TTC549 (cell line): ENCODE measurements around the gene FBXL7.

Experiments
- FAIRE-seq: peaks from 2 replicates; lab custom pipeline; 2012; peaks lifted over from hg19 to GRCh38; lab: Jason Lieb, UNC

Gene FBXL7

GRCh38 chr5:15615859-15616258 lies 115.9 kb downstream of the FBXL7 start:
- no peak for FAIRE-seq

DNA sequence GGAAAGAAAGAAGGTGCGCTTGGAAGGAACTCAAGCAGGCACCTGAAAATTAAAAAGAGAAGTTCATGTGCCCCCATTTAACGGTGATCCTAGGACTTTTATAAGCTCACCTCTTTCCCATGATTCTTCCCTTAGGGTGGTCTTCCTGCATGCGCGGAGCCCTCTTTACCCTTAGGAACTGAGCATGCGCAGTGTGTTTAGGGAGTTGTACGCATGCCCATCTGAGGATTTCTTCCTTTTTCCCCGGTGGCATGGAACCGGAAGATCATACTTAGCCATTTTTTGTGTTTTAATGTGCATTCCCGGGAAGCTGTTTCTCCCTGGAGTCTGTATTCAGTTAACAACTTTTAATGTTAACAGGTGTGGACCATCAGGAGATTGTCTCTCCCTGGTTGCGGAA lies 119.0 kb downstream of the FBXL7 start:
- no peak for FAIRE-seq

GRCh38 chr5:15620501-15620900 lies 120.5 kb downstream of the FBXL7 start:
- no peak for FAIRE-seq

- no peak for FAIRE-seq
Measured at GRCh38 chr5:15621094-15621493, 121.1 kb downstream of the FBXL7 start.

DNA sequence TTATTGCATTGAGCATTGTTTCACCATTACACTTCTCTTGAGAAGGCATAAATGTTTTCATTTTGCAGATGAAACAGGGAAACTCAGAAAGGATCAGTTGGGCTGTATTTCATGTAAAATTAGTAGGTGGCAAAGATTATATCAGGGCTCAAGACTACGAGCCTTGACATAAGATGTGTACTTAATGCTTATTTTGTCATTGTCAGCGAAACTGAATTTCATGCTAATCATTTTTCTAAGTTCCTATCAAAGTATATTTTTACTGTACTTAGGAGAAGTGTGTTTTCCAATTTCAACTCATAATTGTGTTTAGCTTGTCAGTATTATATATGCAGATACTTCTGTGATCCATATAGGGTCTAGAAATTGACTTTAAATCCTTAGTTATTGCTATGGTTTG lies 123.8 kb downstream of the FBXL7 start:
- no peak for FAIRE-seq

DNA sequence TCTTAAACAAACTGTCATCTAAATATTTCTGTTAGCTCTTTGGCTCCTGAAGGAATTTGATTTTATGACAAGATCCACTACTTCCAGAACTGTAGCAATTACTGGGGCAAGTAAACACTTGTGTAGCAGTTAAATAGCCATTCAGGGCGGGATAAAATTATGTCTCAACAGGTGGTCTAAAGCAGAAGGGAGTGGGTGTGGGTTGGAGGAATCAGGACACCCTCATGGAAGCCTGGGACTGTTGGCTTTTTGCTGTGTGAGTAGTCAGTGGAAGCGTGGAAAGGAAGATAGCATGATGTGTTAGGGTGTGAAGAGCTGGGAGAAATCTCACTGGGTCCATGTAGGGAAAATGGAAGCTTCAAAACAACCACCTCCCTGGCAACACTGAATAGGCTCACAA lies 127.1 kb downstream of the FBXL7 start:
- no peak for FAIRE-seq

GRCh38 chr5:15627647-15628046 lies 127.7 kb downstream of the FBXL7 start:
- FAIRE-seq, result no peak

GRCh38 chr5:15630441-15630840 lies 130.5 kb downstream of the FBXL7 start:
- no peak for FAIRE-seq

DNA sequence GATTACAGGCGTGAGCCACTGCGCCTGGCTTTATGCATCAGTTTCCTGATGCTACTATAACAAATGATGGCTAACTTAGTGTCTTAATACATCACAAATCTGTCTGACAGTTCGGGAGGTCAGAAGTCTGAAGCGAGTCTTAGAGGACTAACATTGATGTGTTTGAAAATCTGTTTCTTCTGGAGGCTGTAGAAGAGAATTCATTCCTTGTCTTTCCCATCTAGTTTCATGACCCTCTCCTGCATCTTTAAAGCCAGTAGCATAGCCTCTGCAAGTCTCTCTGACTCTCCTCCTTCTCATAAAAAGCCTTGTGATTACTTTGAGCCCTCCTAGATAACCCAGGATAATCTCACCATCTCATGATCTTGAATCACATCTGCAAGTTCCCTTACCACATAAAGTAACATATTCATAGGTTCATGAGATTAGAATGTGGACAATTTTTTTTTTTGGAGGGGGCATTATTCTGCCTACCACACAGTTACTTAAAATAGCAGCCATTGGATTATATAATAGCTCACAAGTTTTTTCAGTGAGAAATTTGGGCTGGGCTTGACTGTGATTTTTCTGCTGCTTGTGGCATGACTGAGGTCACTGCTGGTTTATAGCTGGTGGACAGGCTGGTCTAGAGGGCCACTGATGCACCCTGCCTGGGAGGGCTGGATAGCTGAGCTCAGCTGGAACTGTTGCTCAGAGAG lies 134.8 kb downstream of the FBXL7 start:
- no peak for FAIRE-seq

GRCh38 chr5:15635289-15635616 lies 135.3 kb downstream of the FBXL7 start:
- FAIRE-seq, result no peak

- FAIRE-seq, result no peak
Measured at GRCh38 chr5:15637345-15637744, 137.4 kb downstream of the FBXL7 start.

DNA sequence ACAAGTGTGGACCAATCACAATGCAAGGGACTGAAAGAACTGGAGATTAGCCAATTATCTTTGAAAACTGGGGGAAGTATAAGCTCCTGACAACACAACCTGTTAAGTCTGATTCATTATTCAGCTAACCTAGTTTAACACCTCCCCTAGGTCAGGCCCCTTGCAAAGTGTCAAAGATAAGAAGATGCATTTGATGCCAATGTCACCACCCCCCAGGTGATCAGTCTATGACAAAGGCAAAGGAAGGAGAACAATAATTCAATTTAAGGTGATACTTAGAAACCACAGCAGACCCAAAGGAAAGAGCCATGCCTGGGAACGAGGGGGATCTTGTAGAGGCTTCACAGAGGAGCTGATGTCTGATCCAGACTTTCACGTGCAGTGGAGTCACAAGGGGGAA lies 137.9 kb downstream of the FBXL7 start:
- no peak for FAIRE-seq

DNA sequence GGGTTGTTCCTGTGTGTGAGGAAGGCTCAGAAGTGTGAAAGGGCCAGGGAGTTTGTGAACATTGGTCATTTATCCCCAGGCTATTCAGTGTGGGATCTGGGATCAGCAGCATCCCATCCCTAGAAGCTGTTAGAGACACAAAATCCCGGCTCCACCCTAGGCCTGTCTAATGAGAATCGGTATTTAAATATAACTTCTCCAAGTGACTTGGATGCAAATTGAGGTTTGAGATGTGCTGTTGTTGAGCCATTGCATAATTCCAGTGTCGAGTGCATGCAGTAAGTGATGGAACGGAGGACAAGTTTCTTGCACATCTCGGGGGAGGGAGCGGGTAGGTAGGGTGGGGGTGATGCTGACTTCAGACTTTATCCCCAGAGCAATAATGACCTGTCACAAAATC lies 138.3 kb downstream of the FBXL7 start:
- FAIRE-seq, result no peak

- FAIRE-seq, result no peak
Measured at GRCh38 chr5:15639288-15639687, 139.3 kb downstream of the FBXL7 start.

DNA sequence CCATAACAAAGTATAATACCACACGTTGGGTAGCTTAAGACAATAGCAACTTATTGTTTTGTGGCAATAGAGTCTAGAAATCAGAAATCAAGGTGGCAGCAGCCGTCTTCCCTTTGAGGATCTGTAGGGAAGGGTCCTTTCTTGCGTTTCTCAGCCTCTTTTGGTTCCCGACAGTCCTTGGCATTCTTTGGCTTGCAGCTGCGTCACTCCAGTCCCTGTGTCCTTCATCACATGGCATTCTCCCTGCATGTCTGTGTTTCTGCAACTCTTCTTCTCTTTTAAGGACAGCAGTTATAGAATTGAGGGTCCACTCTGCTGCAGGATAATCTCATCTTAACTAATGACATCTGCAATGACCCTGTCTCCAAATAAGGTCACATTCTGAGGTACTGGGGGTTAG lies 140.1 kb downstream of the FBXL7 start:
- no peak for FAIRE-seq

- no peak for FAIRE-seq
Measured at GRCh38 chr5:15643731-15644130, 143.8 kb downstream of the FBXL7 start.

- FAIRE-seq, result no peak
Measured at GRCh38 chr5:15645381-15646160, 145.6 kb downstream of the FBXL7 start.

DNA sequence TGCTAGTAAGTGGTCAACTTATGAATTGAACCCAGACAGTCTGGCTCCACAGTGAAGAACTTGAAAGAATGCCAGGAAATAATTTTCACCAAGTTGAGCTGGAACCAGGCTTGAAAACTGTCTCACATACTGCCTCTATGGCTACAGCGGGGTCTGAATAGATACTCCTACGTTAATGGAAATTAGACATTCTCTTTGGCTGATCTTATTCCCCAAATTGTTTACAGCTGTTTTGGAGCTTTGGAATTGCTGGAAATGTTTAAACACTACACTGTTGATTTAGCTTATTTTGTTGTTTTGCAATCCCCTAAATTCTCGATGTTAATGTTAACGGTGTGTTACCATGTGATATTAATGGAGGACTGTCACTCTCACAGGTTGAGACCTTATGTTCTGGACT lies 146.4 kb downstream of the FBXL7 start:
- FAIRE-seq, result no peak

- no peak for FAIRE-seq
Measured at GRCh38 chr5:15647251-15647650, 147.3 kb downstream of the FBXL7 start.

DNA sequence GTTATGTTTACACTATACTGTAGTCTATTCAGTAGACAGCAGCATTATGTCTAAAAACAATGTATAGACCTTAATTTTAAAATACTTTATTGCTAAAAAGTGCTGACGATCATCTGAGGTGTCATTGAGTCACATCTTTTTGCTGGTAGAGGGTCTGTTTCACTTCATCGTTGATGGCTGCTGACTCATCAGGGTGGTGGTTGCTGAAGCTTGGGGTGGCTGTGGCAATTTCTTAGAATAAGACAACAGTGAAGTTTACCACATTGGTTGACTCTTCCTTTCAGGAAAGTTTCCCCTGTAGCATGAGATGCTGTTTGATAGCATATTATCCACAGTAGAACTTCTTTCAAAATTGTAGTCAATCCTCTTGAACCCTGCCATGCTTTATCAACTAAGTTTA lies 150.3 kb downstream of the FBXL7 start:
- no peak for FAIRE-seq

- no peak for FAIRE-seq
Measured at GRCh38 chr5:15654779-15655178, 154.8 kb downstream of the FBXL7 start.

DNA sequence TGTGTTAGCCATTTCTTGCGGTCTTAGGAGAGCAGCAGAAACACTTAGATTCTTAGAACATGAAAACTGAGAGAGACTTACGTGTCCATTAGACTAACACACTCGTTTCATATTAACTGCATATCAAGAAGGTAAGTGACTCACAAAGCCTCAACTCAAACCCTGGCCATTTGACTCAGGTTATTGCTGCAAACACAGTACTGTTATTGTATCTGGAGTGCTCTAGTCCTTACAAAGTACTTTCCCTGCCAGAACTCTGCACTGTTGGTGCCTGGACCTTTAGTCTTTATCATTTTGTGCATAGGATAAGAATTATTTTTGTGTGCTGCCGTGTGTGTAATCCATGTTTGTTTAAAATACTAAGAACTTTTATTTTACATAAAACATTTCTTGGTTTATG lies 155.7 kb downstream of the FBXL7 start:
- no peak for FAIRE-seq

DNA sequence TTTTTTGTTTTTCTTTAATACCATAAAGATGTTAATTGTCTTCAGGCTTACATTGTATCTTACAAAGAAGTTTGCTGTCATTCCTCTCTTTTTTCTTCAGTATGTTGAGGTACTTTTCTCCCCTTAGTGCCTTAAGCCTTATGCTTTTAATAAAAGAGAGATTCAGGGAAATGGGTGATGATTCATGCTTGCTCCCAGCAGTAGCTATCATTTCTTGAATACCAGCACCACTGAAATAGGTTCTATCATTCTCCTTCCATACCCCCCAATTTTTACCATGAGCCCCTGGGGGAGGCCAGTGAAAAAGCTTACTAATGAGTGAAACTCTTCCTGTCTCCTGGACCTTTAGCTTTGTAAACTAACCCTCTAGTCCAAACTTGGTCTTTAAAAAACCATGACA lies 165.0 kb downstream of the FBXL7 start:
- FAIRE-seq, result no peak

DNA sequence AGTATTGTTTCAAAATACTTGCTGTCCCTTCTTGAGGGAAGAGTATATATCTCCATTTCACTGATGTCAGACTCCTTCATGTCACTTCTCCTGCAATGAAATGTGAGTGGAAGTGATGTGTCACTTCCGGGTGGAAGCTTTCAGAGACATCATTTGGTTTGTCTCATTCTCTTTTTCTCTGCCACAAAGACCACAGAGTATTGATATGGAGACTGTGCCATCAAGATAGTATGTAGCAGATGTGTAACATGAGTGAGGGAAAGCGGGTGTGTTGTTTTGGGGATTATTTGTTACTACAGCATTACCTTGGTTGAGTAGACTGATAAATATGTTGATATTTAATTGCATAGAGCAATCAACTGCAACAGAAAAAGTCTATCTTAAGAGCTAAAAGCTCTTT lies 169.8 kb downstream of the FBXL7 start:
- FAIRE-seq, result no peak
